IMR-90 (cell line): ENCODE measurements around the gene ST6GALNAC4. TPM values are rescaled to one million over a fixed set of nuclear protein-coding genes. Genes with fewer than 3 reads are reported as not detected.
A peak's percentile ranks its signal among the peaks of the same experiment; 100 is the strongest.

Experiments used
- ATAC-seq: fragments of 200-7000 bp; cut with Tn5 transposase; 2 replicates; pipeline ENCODE4 v1.9.1; 2020; ENCODE audit warnings: low read depth, mild to moderate bottlenecking, moderate library complexity
- BruUV-seq: library from RNA; stranded (reverse); fragments of 400-500 nt; replicated peaks from 2 replicates; lab custom pipeline; 2021; lab: Mats Ljungman, UMichigan
- CTCF ChIA-PET: fragments of 300-600 bp; formaldehyde crosslinking; extraction: SDS; loops from one replicate; lab custom pipeline; 2021; ENCODE audit warnings: antibody characterized with exemption; lab: Yijun Ruan, JAX
- POLR2A ChIA-PET: fragments of 300-600 bp; sonication (Branson Sonifier 250); formaldehyde crosslinking; loops from one replicate; lab custom pipeline; 2022; ENCODE audit warnings: antibody characterized with exemption; ENCODE audit not compliant: unreplicated experiment; lab: Charles Lee
- DNase-seq: peaks from one replicate; pipeline ENCODE4 v3.0.0; 2013
- H2AFZ ChIP-seq: replicated peaks from 2 replicates; pipeline ENCODE3; 2013; ENCODE audit warnings: low read length, mild to moderate bottlenecking; ENCODE audit not compliant: poor library complexity
- H2AK5ac ChIP-seq: 2 replicates; pipeline ENCODE4 v1.6.1; 2013; ENCODE audit warnings: low read depth, low read length, inconsistent platforms
- H2AK9ac ChIP-seq: replicated peaks from 2 replicates; pipeline ENCODE3; 2013; ENCODE audit warnings: mild to moderate bottlenecking, low read depth, low read length, moderate library complexity; ENCODE audit not compliant: poor library complexity
- H2BK120ac ChIP-seq: 2 replicates; pipeline ENCODE4 v1.6.1; 2013; ENCODE audit warnings: low read depth, low read length, inconsistent platforms
- H2BK15ac ChIP-seq: 3 replicates; pipeline ENCODE4 v1.6.1; 2013; ENCODE audit warnings: low read depth, low read length, inconsistent platforms
- H2BK20ac ChIP-seq: 2 replicates; pipeline ENCODE4 v1.6.1; 2013; ENCODE audit warnings: low read depth, mild to moderate bottlenecking, inconsistent platforms, low read length, moderate library complexity
- H2BK5ac ChIP-seq: 2 replicates; pipeline ENCODE4 v1.6.1; 2013; ENCODE audit warnings: mild to moderate bottlenecking, low read depth, low read length, inconsistent platforms; ENCODE audit not compliant: poor library complexity, severe bottlenecking
- H3K14ac ChIP-seq: replicated peaks from 2 replicates; pipeline ENCODE4 v1.6.1; 2013; ENCODE audit warnings: low read depth, low read length, inconsistent platforms
- H3K18ac ChIP-seq: 2 replicates; pipeline ENCODE4 v1.6.1; 2013; ENCODE audit warnings: low read depth, low read length, control low read depth
- H3K23ac ChIP-seq: 2 replicates; pipeline ENCODE4 v1.6.1; 2013; ENCODE audit warnings: low read depth, low read length, inconsistent platforms
- H3K27ac ChIP-seq: 2 replicates; pipeline ENCODE4 v1.5.1; 2013; ENCODE audit warnings: mild to moderate bottlenecking, control low read depth, low read length; ENCODE audit not compliant: insufficient read depth
- H3K27me3 ChIP-seq: 2 replicates; pipeline ENCODE4 v1.6.1; 2013; ENCODE audit warnings: low read length; ENCODE audit not compliant: control insufficient read depth, insufficient read depth
- H3K36me3 ChIP-seq: 2 replicates; pipeline ENCODE4 v1.6.1; 2013; ENCODE audit warnings: low read length, mixed read lengths; ENCODE audit not compliant: control insufficient read depth, insufficient read depth
- H3K4ac ChIP-seq: 2 replicates; pipeline ENCODE4 v1.6.1; 2013; ENCODE audit warnings: low read depth, low read length, inconsistent platforms
- H3K4me1 ChIP-seq: 2 replicates; pipeline ENCODE4 v1.6.1; 2013; ENCODE audit warnings: low read length, mixed read lengths; ENCODE audit not compliant: control insufficient read depth, insufficient read depth
- H3K4me2 ChIP-seq: 2 replicates; pipeline ENCODE4 v1.6.1; 2013; ENCODE audit warnings: low read depth, mild to moderate bottlenecking, control low read depth, low read length, moderate library complexity
- H3K4me3 ChIP-seq: 2 replicates; pipeline ENCODE4 v1.5.1; 2013; ENCODE audit warnings: low read depth, mild to moderate bottlenecking, control low read depth, low read length, moderate library complexity; ENCODE audit not compliant: insufficient read depth
- H3K56ac ChIP-seq: 2 replicates; pipeline ENCODE4 v1.6.1; 2013; ENCODE audit warnings: low read length, inconsistent platforms; ENCODE audit not compliant: insufficient read depth; ENCODE audit errors: extremely low read depth
- H3K79me1 ChIP-seq, 2 experiments: 2 replicates each; pipeline ENCODE4 v1.6.1; 2013; ENCODE audit warnings: low read length in 2 of 2, inconsistent platforms in 1 of 2, low read depth in 1 of 2
- H3K9ac ChIP-seq: 2 replicates; pipeline ENCODE4 v1.6.1; 2013; ENCODE audit warnings: low read depth, low read length, control low read depth
- H3K9me1 ChIP-seq: 2 replicates; pipeline ENCODE4 v1.6.1; 2013; ENCODE audit warnings: low read length, inconsistent platforms; ENCODE audit not compliant: insufficient read depth
- H3K9me3 ChIP-seq: 2 replicates; pipeline ENCODE4 v1.6.1; 2013; ENCODE audit warnings: low read length; ENCODE audit not compliant: control insufficient read depth, insufficient read depth
- H4K20me1 ChIP-seq: 2 replicates; pipeline ENCODE4 v1.6.1; 2013; ENCODE audit warnings: low read length, inconsistent platforms; ENCODE audit not compliant: insufficient read depth
- H4K5ac ChIP-seq: 2 replicates; pipeline ENCODE4 v1.6.1; 2013; ENCODE audit warnings: mild to moderate bottlenecking, low read depth, low read length, control low read depth
- H4K8ac ChIP-seq, 2 experiments: 2 replicates each; pipeline ENCODE4 v1.6.1; 2013; ENCODE audit warnings: low read depth in 2 of 2, low read length in 2 of 2, control low read depth in 1 of 2, inconsistent platforms in 1 of 2
- H4K91ac ChIP-seq: 2 replicates; pipeline ENCODE4 v1.6.1; 2013; ENCODE audit warnings: low read depth, low read length, inconsistent platforms; ENCODE audit not compliant: insufficient read depth
- BHLHE40 ChIP-seq: fragments of 150-350 bp; IDR thresholded peaks from 2 replicates; pipeline ENCODE4 v1.6.1; 2016; ENCODE audit warnings: mild to moderate bottlenecking, low read depth, low read length
- CEBPB ChIP-seq: IDR thresholded peaks from 2 replicates; pipeline ENCODE4 v1.6.1; 2012; ENCODE audit warnings: low read depth, low read length, improper control_type of control experiment
- CHD1 ChIP-seq: IDR thresholded peaks from 2 replicates; pipeline ENCODE4 v1.6.1; 2012; ENCODE audit warnings: low read depth, low read length, improper control_type of control experiment
- FOS ChIP-seq: fragments of 150-350 bp; IDR thresholded peaks from 2 replicates; pipeline ENCODE4 v1.6.1; 2016; ENCODE audit warnings: low read depth, low read length
- MAFK ChIP-seq: IDR thresholded peaks from 2 replicates; pipeline ENCODE4 v1.6.1; 2012; ENCODE audit warnings: low read depth, low read length, improper control_type of control experiment
- MAZ ChIP-seq: IDR thresholded peaks from 2 replicates; pipeline ENCODE4 v1.6.1; 2012; ENCODE audit warnings: low read depth, mild to moderate bottlenecking, low read length, improper control_type of control experiment, moderate library complexity, borderline replicate concordance
- MXI1 ChIP-seq: IDR thresholded peaks from 2 replicates; pipeline ENCODE4 v1.6.1; 2012; ENCODE audit warnings: low read depth, mild to moderate bottlenecking, low read length, moderate library complexity, borderline replicate concordance
- NFE2L2 ChIP-seq: fragments of 150-350 bp; IDR thresholded peaks from 2 replicates; pipeline ENCODE4 v1.6.1; 2016; ENCODE audit warnings: low read depth, mild to moderate bottlenecking, low read length
- POLR2A ChIP-seq: IDR thresholded peaks from 2 replicates; pipeline ENCODE4 v1.6.1; 2012; ENCODE audit warnings: mild to moderate bottlenecking, low read depth, low read length
- RAD21 ChIP-seq: IDR thresholded peaks from 2 replicates; pipeline ENCODE4 v1.6.1; 2012; ENCODE audit warnings: low read length, improper control_type of control experiment
- RCOR1 ChIP-seq: IDR thresholded peaks from 2 replicates; pipeline ENCODE4 v1.6.1; 2012; ENCODE audit warnings: mild to moderate bottlenecking, low read length, improper control_type of control experiment; ENCODE audit not compliant: insufficient replicate concordance
- RFX5 ChIP-seq: IDR thresholded peaks from 2 replicates; pipeline ENCODE4 v1.8.0; 2012; ENCODE audit warnings: low read depth, mild to moderate bottlenecking, low read length, moderate library complexity
- SMC3 ChIP-seq: fragments of 150-350 bp; IDR thresholded peaks from 2 replicates; pipeline ENCODE4 v1.6.1; 2016; ENCODE audit warnings: low read depth, mild to moderate bottlenecking, antibody characterized with exemption, low read length, moderate library complexity
- WGBS, 2 experiments: methylation state at CpG; one replicate each; pipeline versions ENCODE4 v1.1.5 to v1.1.7; 2013; ENCODE audit warnings: missing lambda C conversion rate in 2 of 2; ENCODE audit not compliant: insufficient read length in 1 of 2; ENCODE audit errors: extremely low coverage in 2 of 2; 5-methylcytosine and 5-hydroxymethylcytosine counted together
- dilution Hi-C: fragments of 300-500 bp; cut with HindIII; formaldehyde crosslinking; loops from one replicate; pipeline ENCODE4 v1.14.3; 2018; ENCODE audit warnings: low sequenced_read_pairs; ENCODE audit not compliant: unreplicated experiment
- in situ Hi-C: fragments of 300-500 bp; cut with MboI; formaldehyde crosslinking; loops from 3 replicates; pipeline ENCODE4 v1.14.3; 2019; ENCODE audit warnings: low sequenced_read_pairs, inconsistent platforms, mixed read lengths
- intact Hi-C: fragments of 100-400 bp; cut with micrococcal nuclease; formaldehyde crosslinking; loops from 2 replicates; pipeline ENCODE4 v1.10.0; 2022
- polyA plus RNA-seq, 3 experiments: library from polyadenylated mRNA; depleted of rRNA; stranded (reverse); fragments of >200 nt; gene quantifications; 2 replicates each; pipeline ENCODE4 v1.2.3, GENCODE V29; 2012; ENCODE audit warnings: low replicate concordance in 1 of 3
- total RNA-seq: library from RNA; depleted of rRNA; stranded (reverse); fragments of >200 nt; gene quantifications from 2 replicates; pipeline ENCODE4 v1.2.3, GENCODE V29; 2012
- TF ChIP-seq, protein P1 (sequence below): fragments of 150-350 bp; IDR thresholded peaks from 2 replicates; pipeline ENCODE4 v1.6.1; 2017; ENCODE audit warnings: mild to moderate bottlenecking, antibody characterized with exemption, low read length, low read depth
- TF ChIP-seq, protein P2 (sequence below): fragments of 150-350 bp; IDR thresholded peaks from 2 replicates; pipeline ENCODE4 v1.6.1; 2016; ENCODE audit warnings: low read depth, mild to moderate bottlenecking, low read length, moderate library complexity, borderline replicate concordance
- TF ChIP-seq, protein P3 (sequence below): conservative IDR thresholded peaks from 2 replicates; pipeline ENCODE4 v1.5.1; 2012; ENCODE audit warnings: mild to moderate bottlenecking, low read depth, low read length, improper control_type of control experiment

The ST6GALNAC4 gene
- total and polyA plus RNA-seq, 2 of the 4 experiments (the other 2 are of a cell fraction): 12.5 to 32.9 TPM

DNA sequence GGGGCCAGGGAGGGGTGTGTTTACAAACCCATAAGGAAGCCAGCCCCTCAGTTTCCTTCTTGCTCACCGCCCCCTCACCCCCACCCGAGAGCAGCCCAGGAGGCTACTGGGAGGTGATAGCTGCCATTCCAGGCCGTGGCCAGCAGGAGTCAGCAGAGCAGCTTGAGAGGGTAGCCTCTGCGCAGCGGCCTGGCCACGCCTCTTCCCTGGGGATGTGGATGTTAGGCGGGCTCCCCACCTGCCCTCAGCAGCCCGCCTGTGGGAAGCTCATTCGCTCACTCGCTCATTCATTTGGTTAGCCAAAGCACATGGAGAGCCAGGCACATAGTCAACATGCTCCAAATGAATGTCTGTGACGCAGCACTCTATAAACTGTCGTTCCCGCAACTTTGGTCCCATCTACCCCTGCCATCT is 26.9 kb upstream of the ST6GALNAC4 start:
- Histone ChIP-seq H3K23ac (no peak overlapping the region), H2AK9ac (peak overlapping the region; percentile 43), H3K9me3 (no peaks in the 10 kb centered on the region), H4K8ac (no peak overlapping the region), H3K9me1 (no peaks in the 10 kb centered on the region; the same call in 1 of the 2 replicates), H3K4me1 (peaks cover 5% of the 10 kb centered on the region; the same call in 1 of the 2 replicates), H4K91ac (no peak overlapping the region), H3K79me1 (peaks cover 0 to 11% of the 10 kb centered on the region in 2 experiments; a peak in 1 of 4 replicates), H3K4ac (no peak overlapping the region), H4K20me1 (peaks cover 12% of the 10 kb centered on the region), H2AFZ (peak overlapping the region; percentile 54), H3K36me3 (peaks cover 34% of the 10 kb centered on the region), H4K5ac (no peak overlapping the region), H3K4me3 (no peak overlapping the region), H2BK5ac (no peak overlapping the region), H3K27me3 (no peaks in the 10 kb centered on the region), H2BK20ac (no peak overlapping the region), H2BK120ac (no peak overlapping the region), H3K56ac (no peak overlapping the region), H3K4me2 (no peak overlapping the region), H2BK15ac (no peak overlapping the region), H3K14ac (no peak overlapping the region), H3K9ac (no peak overlapping the region), H2AK5ac (no peak overlapping the region), H3K27ac (no peak overlapping the region), H3K18ac (no peak overlapping the region)
- ChIA-PET POLR2A (no interaction called here), CTCF (interaction anchor here (0.7 to 2.8 kb wide), 10 partner anchors 10 to 174 kb away, joined by 3 to 15 read pairs (median 4); no protein-coding TSS in a partner anchor)
- no TSS peak for BruUV-seq
- no peak for TF ChIP-seq MAFK
- TF ChIP-seq CHD1: no peak
- TF ChIP-seq CEBPB: no peak
- TF ChIP-seq RCOR1: no peak
- TF ChIP-seq, protein P1, sequence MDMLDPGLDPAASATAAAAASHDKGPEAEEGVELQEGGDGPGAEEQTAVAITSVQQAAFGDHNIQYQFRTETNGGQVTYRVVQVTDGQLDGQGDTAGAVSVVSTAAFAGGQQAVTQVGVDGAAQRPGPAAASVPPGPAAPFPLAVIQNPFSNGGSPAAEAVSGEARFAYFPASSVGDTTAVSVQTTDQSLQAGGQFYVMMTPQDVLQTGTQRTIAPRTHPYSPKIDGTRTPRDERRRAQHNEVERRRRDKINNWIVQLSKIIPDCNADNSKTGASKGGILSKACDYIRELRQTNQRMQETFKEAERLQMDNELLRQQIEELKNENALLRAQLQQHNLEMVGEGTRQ: no peak
- TF ChIP-seq RAD21: peak; percentile 95
- TF ChIP-seq MXI1: peak; percentile 33; the same call in 1 of the 2 replicates
- TF ChIP-seq, protein P2, sequence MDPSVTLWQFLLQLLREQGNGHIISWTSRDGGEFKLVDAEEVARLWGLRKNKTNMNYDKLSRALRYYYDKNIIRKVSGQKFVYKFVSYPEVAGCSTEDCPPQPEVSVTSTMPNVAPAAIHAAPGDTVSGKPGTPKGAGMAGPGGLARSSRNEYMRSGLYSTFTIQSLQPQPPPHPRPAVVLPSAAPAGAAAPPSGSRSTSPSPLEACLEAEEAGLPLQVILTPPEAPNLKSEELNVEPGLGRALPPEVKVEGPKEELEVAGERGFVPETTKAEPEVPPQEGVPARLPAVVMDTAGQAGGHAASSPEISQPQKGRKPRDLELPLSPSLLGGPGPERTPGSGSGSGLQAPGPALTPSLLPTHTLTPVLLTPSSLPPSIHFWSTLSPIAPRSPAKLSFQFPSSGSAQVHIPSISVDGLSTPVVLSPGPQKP: no peak
- TF ChIP-seq RFX5: no peak
- peak; percentile 63; the same call in 1 of the 2 replicates for TF ChIP-seq MAZ
- no peak for TF ChIP-seq FOS
- TF ChIP-seq BHLHE40: no peak
- TF ChIP-seq SMC3: peak; percentile 96
- TF ChIP-seq, protein P3, sequence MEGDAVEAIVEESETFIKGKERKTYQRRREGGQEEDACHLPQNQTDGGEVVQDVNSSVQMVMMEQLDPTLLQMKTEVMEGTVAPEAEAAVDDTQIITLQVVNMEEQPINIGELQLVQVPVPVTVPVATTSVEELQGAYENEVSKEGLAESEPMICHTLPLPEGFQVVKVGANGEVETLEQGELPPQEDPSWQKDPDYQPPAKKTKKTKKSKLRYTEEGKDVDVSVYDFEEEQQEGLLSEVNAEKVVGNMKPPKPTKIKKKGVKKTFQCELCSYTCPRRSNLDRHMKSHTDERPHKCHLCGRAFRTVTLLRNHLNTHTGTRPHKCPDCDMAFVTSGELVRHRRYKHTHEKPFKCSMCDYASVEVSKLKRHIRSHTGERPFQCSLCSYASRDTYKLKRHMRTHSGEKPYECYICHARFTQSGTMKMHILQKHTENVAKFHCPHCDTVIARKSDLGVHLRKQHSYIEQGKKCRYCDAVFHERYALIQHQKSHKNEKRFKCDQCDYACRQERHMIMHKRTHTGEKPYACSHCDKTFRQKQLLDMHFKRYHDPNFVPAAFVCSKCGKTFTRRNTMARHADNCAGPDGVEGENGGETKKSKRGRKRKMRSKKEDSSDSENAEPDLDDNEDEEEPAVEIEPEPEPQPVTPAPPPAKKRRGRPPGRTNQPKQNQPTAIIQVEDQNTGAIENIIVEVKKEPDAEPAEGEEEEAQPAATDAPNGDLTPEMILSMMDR: peak; percentile 94
- peak; percentile 55; the same call in 1 of the 2 replicates for TF ChIP-seq POLR2A
- no peak for TF ChIP-seq NFE2L2
- 83% methylated on average over 2 of the region's 13 CpGs; no CpG with 5 or more reads in 1 of the 2 experiments for WGBS, 2 experiments
- peak; percentile 95 for ATAC-seq
- intact Hi-C loops (loop anchor here (1.0 to 5.0 kb wide), 4 partner anchors 137 to 174 kb away; no protein-coding TSS in a partner anchor), dilution Hi-C loops (no loop called here), in situ Hi-C loops (no loop called here)
- DNase-seq: peak; percentile 73
